Testis (tissue), 3 donors: ENCODE results near the gene SLCO4A1. TPM values are rescaled to one million over a fixed set of nuclear protein-coding genes. Genes with fewer than 3 reads are reported as not detected.

Experiments
- DNase-seq: peaks from one replicate; pipeline ENCODE4 v3.0.0-alpha.2; 2019
- H3K27ac ChIP-seq, 2 donors: fragments of 200-600 bp; sonication (generic); one replicate each; pipeline ENCODE4 v1.5.1; 2019
- H3K27me3 ChIP-seq: fragments of 200-600 bp; sonication (generic); one replicate; pipeline ENCODE4 v1.5.1; 2019
- H3K36me3 ChIP-seq: fragments of 200-600 bp; sonication (generic); one replicate; pipeline ENCODE4 v1.5.1; 2017; ENCODE audit warnings: low read depth; ENCODE audit errors: missing control alignments
- H3K4me1 ChIP-seq: fragments of 200-600 bp; sonication (generic); one replicate; pipeline ENCODE4 v1.5.1; 2019
- H3K4me3 ChIP-seq, 2 donors: fragments of 200-600 bp; sonication (generic); one replicate each; pipeline ENCODE4 v1.5.1; 2017 to 2019
- H3K9me3 ChIP-seq: fragments of 200-600 bp; sonication (generic); one replicate; pipeline ENCODE4 v1.5.1; 2017
- POLR2A ChIP-seq: fragments of 450-650 bp; IDR thresholded peaks from one replicate; pipeline ENCODE4 v1.6.1; 2017; ENCODE audit warnings: antibody characterized with exemption, mild to moderate bottlenecking, moderate library complexity
- WGBS, 2 donors: methylation state at CpG; one replicate each; pipeline ENCODE4 v1.1.5; 2018; 5-methylcytosine and 5-hydroxymethylcytosine counted together
- intact Hi-C: fragments of 100-400 bp; cut with DNase I; formaldehyde crosslinking; loops from one replicate; pipeline ENCODE4 v1.15.1; 2023; ENCODE audit warnings: low total_unique reads
- polyA plus RNA-seq: library from polyadenylated mRNA; stranded (reverse); fragments of 350-450 nt; fragmentation: Illumina TruSeq; extraction: RNeasy Lipid Tissue Mini Kit (QIAGEN cat#74804); gene quantifications from one replicate; pipeline ENCODE4 v1.2.3, GENCODE V29; 2014; ENCODE audit warnings: low read depth, low replicate concordance; ENCODE audit not compliant: insufficient read depth
- total RNA-seq, 2 donors: library from RNA; depleted of rRNA; stranded (reverse); fragments of >200 nt; gene quantifications; one replicate each; pipeline ENCODE4 v1.2.3, GENCODE V29; 2016
- TF ChIP-seq, protein P1 (sequence below), 3 experiments: fragments of 450-650 bp in 2 of 3; fragments of 200-600 bp in 1 of 3; sonication (generic) in 1 of 3; IDR thresholded peaks; one replicate each; pipeline ENCODE4 v1.5.1; 2016 to 2019; ENCODE audit warnings: antibody characterized with exemption in 3 of 3, mild to moderate bottlenecking in 2 of 3, moderate library complexity in 1 of 3

Gene SLCO4A1
- total and polyA plus RNA-seq, 3 donors from 2014 or later, result 4.2 to 14.2 (median 9.8) TPM

DNA sequence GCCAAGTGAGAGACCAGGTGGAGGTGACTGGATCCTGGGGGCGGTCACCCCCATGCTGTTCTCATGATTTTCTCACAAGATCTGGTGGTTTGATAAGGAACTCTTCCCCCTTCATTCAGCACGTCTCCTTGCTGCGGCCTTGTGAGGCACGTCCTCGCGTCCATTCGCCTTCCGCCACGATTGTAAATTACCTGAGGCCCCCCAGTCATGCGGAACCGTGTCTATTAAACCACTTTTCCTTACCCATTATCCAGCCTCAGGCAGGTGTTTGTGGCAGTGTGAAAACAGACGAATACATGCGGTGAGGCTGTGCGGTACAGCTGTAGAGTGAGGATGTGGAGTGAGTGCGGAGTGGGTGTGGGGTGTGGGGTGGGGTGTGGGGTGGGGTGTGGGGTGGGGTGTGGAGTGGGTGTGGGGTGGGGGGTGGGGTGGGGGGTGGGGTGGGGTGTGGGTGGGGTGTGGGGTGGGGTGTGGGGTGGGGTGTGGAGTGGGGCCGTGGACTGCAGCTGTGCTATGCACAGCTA, 54.2 kb downstream of the SLCO4A1 start:
- Histone ChIP-seq H3K27me3 (no peaks in the 10 kb centered on the region), H3K9me3 (no peaks in the 10 kb centered on the region), H3K4me1 (no peaks in the 10 kb centered on the region), H3K4me3 (no peak overlapping the region), H3K27ac (no peak overlapping the region), H3K36me3 (no peaks in the 10 kb centered on the region)
- WGBS, 2 donors, result 81 to 89% methylated on average over 16 of the region's 16 CpGs
- no peak for TF ChIP-seq POLR2A
- TF ChIP-seq, protein P1, sequence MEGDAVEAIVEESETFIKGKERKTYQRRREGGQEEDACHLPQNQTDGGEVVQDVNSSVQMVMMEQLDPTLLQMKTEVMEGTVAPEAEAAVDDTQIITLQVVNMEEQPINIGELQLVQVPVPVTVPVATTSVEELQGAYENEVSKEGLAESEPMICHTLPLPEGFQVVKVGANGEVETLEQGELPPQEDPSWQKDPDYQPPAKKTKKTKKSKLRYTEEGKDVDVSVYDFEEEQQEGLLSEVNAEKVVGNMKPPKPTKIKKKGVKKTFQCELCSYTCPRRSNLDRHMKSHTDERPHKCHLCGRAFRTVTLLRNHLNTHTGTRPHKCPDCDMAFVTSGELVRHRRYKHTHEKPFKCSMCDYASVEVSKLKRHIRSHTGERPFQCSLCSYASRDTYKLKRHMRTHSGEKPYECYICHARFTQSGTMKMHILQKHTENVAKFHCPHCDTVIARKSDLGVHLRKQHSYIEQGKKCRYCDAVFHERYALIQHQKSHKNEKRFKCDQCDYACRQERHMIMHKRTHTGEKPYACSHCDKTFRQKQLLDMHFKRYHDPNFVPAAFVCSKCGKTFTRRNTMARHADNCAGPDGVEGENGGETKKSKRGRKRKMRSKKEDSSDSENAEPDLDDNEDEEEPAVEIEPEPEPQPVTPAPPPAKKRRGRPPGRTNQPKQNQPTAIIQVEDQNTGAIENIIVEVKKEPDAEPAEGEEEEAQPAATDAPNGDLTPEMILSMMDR (IDR thresholded peaks at IDR 0.05), result no peak
- DNase-seq, result no peak
- intact Hi-C loops, result no loop called here

GRCh38 chr20:62696989-62697388, 54.7 kb downstream of the SLCO4A1 start:
- Histone ChIP-seq H3K4me1 (no peaks in the 10 kb centered on the region), H3K27me3 (no peaks in the 10 kb centered on the region), H3K36me3 (no peaks in the 10 kb centered on the region), H3K4me3 (no peak overlapping the region), H3K27ac (no peak overlapping the region), H3K9me3 (no peaks in the 10 kb centered on the region)
- DNase-seq, result no peak
- 66 to 87% methylated on average over 5 to 10 of the region's 10 CpGs for WGBS, 2 donors
- TF ChIP-seq, protein P1 (IDR thresholded peaks at IDR 0.05), result no peak
- no peak for TF ChIP-seq POLR2A
- intact Hi-C loops, result no loop called here

DNA sequence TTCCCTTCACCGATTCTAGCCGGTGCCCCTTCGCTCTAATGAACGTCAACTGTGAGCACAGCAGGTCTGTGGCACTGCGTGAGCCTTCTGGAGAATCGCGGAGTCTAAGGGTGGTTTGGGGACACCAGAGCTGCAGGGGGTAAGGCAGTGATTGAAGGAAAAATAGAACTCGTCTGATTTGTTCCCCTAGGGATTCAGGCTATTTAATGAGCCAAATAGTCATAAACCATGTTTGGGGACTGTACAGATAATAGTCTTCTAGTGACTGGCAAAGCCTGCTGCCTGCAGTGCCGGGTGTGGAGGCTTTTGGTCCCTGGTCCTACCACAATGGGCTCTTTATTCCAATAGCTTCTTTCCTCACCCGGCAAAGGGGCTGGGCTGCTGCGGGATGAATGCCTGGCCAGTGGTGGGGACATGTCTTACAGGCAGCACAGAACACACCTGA, 55.2 kb downstream of the SLCO4A1 start:
- TF ChIP-seq, protein P1 (IDR thresholded peaks at IDR 0.05), result no peak
- no peak for TF ChIP-seq POLR2A
- Histone ChIP-seq H3K4me3 (no peak overlapping the region), H3K9me3 (no peaks in the 10 kb centered on the region), H3K4me1 (no peaks in the 10 kb centered on the region), H3K27ac (no peak overlapping the region), H3K36me3 (no peaks in the 10 kb centered on the region), H3K27me3 (no peaks in the 10 kb centered on the region)
- no peak for DNase-seq
- intact Hi-C loops, result no loop called here
- 84% methylated on average over 11 of the region's 11 CpGs for WGBS, 2 donors

- H3K27me3 ChIP-seq, result no peaks in the 10 kb centered on the region
- no peak for DNase-seq
- H3K4me1 ChIP-seq, result no peaks in the 10 kb centered on the region
- H3K27ac ChIP-seq, result no peak overlapping the region
- no peak overlapping the region for H3K4me3 ChIP-seq
- H3K9me3 ChIP-seq, result no peaks in the 10 kb centered on the region
- TF ChIP-seq POLR2A, result no peak
- TF ChIP-seq, protein P1 (IDR thresholded peaks at IDR 0.05), result no peak
- 87% methylated on average over 13 to 14 of the region's 14 CpGs for WGBS, 2 donors
- intact Hi-C loops, result no loop called here
- H3K36me3 ChIP-seq, result no peaks in the 10 kb centered on the region
These were observed 55.9 kb downstream of the SLCO4A1 start for GRCh38 chr20:62698231-62698630.

- WGBS, 2 donors, result 91 to 94% methylated on average over 5 to 19 of the region's 19 CpGs
- no peak for DNase-seq
- TF ChIP-seq, protein P1 (IDR thresholded peaks at IDR 0.05), result no peak
- TF ChIP-seq POLR2A, result no peak
These were observed 57.0 kb downstream of the SLCO4A1 start for GRCh38 chr20:62699296-62699695.

More at GRCh38 chr20:62699296-62699695, 57.0 kb downstream of the SLCO4A1 start:
- intact Hi-C loops, result no loop called here
- Histone ChIP-seq H3K9me3 (no peaks in the 10 kb centered on the region), H3K27me3 (no peaks in the 10 kb centered on the region), H3K27ac (no peak overlapping the region), H3K36me3 (no peaks in the 10 kb centered on the region), H3K4me3 (no peak overlapping the region), H3K4me1 (no peaks in the 10 kb centered on the region)
